ENCODE data around the gene CFB.

GRCh38 chr6:31935021-31935420, 10.9 kb upstream of the CFB start:
- no peak for TF ChIP-seq CTCF (IDR thresholded peaks at IDR 0.05; ENCODE audit: extremely low read depth in 1 of 2, insufficient read depth in 1 of 2, low read depth in 1 of 2, low read length in 2 of 2)
- no peak for TF ChIP-seq EZH2 (IDR thresholded peaks at IDR 0.05; ENCODE audit: borderline replicate concordance, low read depth, low read length, severe bottlenecking)
- no peak for TF ChIP-seq POLR2AphosphoS5 (IDR thresholded peaks at IDR 0.05; ENCODE audit: insufficient read depth, low read depth, low read length)
- no peak for TF ChIP-seq FOS (IDR thresholded peaks at IDR 0.05; ENCODE audit: borderline replicate concordance, insufficient read depth, low read length)
- no peak for TF ChIP-seq MAX (IDR thresholded peaks at IDR 0.05; ENCODE audit: insufficient read depth, insufficient read length)
- TF ChIP-seq POLR2A (IDR thresholded peaks at IDR 0.05; ENCODE audit: low read depth, low read length): no peak
- TF ChIP-seq MYC (IDR thresholded peaks at IDR 0.05; ENCODE audit: low read depth, low read length): no peak
- TF ChIP-seq JUN (IDR thresholded peaks at IDR 0.05; ENCODE audit: borderline replicate concordance, insufficient read depth, insufficient read length, low read depth): no peak
- no peak for TF ChIP-seq GATA2 (IDR thresholded peaks at IDR 0.05; ENCODE audit: insufficient read depth, insufficient read length, low read depth, low read length)
